Cardiac fibroblast (primary cell): ENCODE results near the gene NEDD4L.

ENCODE experiments used
- DNase-seq, 2 donors: peaks; one replicate each; pipeline versions ENCODE4 v3.0.0 to v3.0.0-alpha.2; 2010; ENCODE audit warnings: low read depth in 2 of 2
- H3K4me3 ChIP-seq, 2 donors: replicated peaks in 1 of 2; 1 replicate in 1 of 2; 2 replicates in 1 of 2; pipeline ENCODE4 v1.5.1; 2011; ENCODE audit warnings: low read depth in 2 of 2, low read length in 2 of 2, mild to moderate bottlenecking in 2 of 2, moderate library complexity in 1 of 2
- CTCF ChIP-seq: IDR thresholded peaks from one replicate; pipeline ENCODE4 v1.5.1; 2011; ENCODE audit warnings: low read depth, mild to moderate bottlenecking, low read length, inconsistent platforms

The NEDD4L gene

GRCh38 chr18:58069721-58070292 lies 25.8 kb downstream of the NEDD4L start:
- H3K4me3 ChIP-seq, result no peak overlapping the region
- DNase-seq, result no peak
- no peak for TF ChIP-seq CTCF

GRCh38 chr18:58076052-58076451 lies 32.0 kb downstream of the NEDD4L start:
- peak; percentile 11 to 13 for DNase-seq
- no peak overlapping the region for H3K4me3 ChIP-seq
- no peak for TF ChIP-seq CTCF

GRCh38 chr18:58077329-58077728 lies 33.3 kb downstream of the NEDD4L start:
- no peak overlapping the region for H3K4me3 ChIP-seq
- DNase-seq, result no peak
- TF ChIP-seq CTCF, result no peak

- no peak overlapping the region for H3K4me3 ChIP-seq
- DNase-seq, result no peak
These were observed 35.0 kb downstream of the NEDD4L start for GRCh38 chr18:58078889-58079573.

GRCh38 chr18:58080451-58080850 lies 36.4 kb downstream of the NEDD4L start:
- DNase-seq, result no peak
- TF ChIP-seq CTCF, result no peak
- no peak overlapping the region for H3K4me3 ChIP-seq

More at GRCh38 chr18:58078889-58079573, 35.0 kb downstream of the NEDD4L start:
- no peak for TF ChIP-seq CTCF

- no peak for TF ChIP-seq CTCF
- no peak overlapping the region for H3K4me3 ChIP-seq
- DNase-seq, result peak in 1 of 2 donors; percentile 12
These were observed 44.1 kb downstream of the NEDD4L start for GRCh38 chr18:58087928-58088690.
